Measurements from ENCODE around the gene OTOP1.
A peak's percentile ranks its signal among the peaks of the same experiment; 100 is the strongest.
"Not testable (repeated sequence)": the region's sequence is repeated elsewhere in the genome, so short reads cannot be mapped to it uniquely, and the experiment has no call there.

OTOP1 gene

DNA sequence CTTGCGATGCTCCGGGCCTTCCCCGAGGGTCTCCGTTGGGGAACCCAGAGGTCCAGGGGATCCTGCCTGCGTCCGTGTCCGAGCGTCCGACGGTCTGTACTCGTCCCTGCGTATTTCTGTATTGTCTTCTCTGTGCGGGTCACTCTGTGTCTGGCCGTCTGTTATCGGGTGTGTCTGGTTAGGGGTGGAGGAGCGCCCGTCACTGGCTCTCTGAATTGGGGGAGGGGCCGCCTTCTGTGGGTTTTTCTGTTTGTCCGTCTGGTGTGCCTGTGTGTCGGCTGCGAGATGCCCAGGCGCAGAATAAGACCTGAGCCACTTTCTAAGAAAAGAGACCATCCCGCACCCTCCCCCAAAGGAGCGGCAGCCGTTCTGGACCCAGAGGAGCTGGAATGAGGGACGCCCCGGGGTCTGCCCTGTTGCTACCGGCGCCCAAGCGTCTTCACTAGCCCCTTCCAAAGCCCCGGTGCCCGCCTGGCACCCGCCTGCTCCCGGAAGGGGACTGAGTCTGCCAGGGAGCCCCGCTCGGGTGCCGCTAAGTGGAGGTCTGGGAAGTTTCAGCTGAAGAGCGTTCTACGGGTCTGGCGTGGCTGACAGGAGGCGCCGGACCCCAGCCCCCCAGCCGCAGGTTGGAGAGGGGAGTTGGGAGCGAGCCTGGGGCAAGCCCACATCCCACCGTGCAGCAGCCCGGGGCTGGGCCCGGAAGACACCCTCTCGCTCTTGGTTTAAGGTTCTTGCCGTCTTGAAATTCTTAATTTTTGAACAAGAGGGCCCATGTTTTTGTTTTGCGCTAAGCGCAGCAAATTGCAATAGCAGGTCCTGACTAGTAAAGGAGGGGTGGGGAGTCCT is 1.0 kb upstream of the OTOP1 start:
- DNase-seq: no peak

DNA sequence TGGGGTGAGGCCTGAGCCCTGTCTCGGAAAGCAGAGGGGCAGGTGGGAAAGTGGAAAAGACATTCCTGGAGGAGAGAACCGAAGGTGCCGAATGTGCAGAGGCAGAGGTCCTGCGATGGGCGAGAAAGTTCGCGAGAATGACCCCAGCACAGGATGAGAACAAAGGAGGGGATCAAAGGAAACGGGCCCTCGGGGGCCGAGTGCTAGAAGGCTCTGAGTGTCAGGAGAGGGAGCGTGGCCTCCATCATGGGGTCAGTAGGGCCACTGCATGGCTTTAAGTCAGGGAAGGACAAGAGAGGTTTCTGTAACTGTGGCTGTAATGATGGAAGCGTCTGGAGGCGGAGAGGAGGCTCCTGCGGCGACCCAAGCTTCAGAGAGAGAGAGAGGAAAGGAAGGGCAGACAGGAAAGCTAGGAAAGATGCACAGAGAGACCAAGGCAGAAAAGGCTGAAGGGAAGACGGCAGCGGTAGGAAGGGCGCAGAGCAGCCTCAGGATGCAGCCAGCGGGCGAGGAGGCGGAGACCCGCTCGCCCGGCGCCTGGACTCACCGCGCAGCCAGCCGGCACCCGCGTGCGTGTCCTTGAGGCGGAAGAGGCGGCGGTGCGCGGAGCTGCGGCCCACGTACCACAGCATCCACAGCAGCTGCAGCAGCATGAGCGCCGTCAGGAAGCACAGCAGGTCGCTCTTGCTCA is 669 bp downstream of the OTOP1 start:
- DNase-seq: no peak

DNA sequence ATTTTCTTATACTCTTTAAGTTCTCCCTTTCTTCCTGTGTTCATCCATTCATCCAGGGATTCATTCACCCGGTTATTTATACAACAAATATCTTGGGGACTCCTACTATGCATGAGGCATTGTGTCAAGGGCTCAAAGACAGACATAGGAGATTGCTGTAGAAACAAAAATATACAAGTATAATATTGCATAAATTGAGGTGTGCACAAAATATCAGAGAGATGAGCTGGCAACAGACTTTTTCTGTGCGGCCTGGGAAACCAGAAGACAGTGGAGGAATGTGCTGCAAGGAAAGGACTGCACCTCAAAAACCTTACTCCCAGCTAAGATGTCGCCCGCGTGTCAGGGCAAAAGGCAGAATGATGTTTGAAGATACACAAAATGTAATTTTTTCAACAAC is 9.6 kb downstream of the OTOP1 start:
- no peak for DNase-seq

DNA sequence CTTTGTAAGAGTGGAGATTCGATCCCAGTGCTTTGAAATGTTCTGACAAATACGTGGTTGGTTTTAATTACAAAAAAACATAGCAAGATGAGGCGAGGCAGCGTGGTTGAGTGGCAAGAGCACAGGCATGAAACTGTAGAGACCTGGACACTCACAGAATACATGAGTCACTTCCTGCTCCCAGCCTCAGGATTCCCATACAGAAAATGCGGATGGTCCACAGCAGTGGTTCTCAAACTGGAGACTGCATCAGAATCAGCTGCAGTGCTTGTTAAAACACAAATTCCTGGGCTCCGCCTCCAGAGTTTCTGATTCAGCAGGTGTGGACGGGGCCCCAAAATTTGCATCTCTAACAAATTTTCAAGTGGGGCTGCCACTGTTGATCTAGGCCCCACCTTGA is 10.1 kb downstream of the OTOP1 start:
- DNase-seq: no peak

DNA sequence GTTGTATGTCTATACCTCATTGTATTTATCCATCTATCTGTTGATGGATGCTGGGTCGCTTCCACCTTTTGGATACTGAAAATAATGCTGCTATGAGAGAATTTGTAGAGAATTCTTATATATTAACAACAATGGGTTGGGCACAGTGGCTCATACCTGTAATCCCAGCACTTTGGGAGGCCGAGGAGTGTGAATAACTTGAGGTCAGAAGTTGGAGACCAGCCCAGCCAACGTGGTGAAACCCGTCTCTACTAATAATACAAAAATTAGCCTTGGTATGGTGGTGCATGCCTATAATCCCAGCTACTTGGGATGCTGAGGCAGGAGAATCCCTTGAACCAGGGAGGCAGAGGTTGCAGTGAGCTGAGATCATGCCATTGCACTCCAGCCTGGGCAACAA is 13.1 kb downstream of the OTOP1 start:
- DNase-seq: not testable (repeated sequence)

DNA sequence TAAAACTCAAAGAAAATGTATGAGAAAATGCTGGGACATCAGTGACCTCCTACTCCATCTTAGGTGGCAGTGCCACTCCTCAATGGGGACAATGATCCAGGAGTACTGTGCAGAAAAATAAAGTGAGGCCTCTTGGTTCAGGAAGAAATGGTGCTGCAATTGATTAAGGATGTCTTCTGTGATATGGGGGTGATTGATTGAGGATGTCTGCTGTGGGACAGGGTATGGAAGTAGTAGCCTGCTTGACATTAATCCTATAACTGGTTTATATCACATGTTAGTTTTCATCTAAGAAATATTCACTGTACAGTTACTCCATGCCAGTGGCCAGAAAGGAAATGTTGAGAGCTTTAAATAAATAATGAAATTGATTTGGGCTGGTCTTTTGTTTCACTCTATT is 20.5 kb downstream of the OTOP1 start:
- no peak for DNase-seq

DNA sequence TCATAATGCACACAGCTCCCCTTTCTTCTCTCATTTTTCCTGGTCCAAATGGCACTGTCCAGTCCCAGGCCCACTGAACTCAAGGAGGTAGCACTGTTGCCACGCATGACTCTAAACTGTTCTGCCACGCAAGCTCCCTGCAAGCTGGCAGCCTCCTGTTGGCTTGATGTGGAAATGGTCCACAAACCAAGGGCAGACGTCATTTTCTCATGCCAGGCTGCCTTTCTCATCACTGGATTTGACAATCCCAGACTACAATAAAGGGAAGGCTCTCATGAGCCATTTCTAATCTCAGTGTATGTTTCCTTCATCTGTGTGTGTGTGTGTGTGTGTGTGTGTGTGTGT is 22.4 kb downstream of the OTOP1 start:
- DNase-seq: no peak

DNA sequence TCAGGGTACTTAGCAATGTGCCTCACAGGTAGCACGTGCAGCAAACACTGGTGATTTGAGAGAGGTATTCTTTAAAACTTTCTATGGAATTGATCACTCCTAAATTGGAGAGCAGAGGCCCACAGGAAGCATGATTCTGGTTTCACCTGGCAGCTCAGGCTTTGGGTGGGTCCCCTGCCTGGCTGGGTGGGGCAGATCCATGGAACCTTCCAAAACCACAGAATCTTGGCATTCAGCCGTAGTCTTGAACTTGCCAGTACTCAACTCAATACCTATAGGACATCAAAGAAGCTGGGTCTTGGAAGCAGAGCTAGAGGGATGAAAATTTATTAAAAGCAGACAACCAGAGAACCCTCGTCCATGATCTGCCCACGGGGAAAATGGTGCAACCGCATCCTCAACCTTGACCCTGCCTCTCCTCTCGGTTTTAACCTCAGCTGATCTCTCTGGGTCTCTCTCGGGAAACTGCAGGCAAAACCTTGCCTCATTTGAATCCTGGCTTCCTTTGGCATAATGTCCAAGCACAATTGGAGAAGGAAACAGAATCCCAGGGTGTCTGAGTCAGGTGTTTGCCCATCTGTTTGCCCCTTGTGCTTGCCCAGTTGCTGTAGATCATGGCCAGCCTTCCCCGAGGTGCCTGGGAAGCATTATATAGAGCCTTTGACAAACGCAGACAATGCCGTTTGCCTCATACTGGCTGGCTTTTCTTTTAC is 22.9 kb downstream of the OTOP1 start:
- DNase-seq: no peak

DNA sequence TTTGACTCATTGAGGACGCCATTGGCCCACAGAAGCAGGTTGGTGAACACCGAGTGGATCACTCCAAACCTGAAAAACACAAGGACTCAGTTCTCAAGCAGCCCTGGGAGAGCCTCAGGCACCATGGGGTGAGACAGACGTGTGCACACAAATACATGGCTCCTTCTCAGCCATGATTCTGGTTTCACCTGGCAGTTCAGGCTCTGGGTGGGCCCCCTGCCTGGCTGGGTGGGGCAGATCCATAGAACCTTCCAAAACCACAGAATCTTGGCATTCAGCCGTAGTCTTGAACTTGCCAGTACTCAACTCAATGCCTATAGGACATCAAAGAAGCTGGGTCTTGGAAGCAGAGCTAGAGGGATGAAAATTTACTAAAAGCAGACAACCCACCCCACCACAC is 24.2 kb downstream of the OTOP1 start:
- no peak for DNase-seq

DNA sequence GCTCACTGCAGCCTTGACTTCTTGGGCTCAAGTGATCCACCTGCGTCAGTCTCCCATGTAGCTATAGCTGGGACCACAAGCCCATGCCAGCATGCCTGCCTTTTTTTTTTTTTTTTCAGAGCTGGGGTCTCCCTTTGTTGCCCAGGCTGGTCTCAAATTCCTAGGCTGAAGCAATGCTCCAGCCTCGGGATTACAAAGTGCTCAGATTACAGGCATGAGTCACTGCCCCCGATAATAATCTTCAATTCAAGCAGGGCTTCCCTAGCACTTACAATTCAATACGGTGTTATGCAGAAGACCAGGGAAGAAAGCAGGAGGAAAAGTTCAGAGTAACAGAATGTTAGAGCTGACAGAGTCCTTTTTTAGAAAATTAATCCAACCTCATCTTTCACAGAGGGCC is 26.1 kb downstream of the OTOP1 start:
- no peak for DNase-seq

DNA sequence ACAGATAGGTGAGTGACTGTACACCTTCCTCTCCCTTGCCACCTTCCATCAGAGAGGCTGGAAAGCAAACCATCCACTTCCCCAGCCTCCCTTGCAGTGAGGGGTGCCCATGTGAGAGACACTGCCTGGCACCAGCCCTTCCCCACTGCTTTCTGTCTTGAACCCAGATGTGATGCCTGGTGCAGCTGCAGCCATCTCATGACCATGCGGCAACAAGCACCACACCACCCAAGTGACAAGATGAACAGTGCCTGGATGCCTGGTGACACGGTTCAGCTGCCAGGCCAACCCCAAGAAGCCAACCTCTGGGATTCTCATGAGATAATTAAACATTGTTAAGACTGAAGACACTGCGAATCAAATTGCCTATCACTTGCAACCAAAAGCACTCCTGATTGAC is 31.4 kb downstream of the OTOP1 start:
- no peak for DNase-seq

DNA sequence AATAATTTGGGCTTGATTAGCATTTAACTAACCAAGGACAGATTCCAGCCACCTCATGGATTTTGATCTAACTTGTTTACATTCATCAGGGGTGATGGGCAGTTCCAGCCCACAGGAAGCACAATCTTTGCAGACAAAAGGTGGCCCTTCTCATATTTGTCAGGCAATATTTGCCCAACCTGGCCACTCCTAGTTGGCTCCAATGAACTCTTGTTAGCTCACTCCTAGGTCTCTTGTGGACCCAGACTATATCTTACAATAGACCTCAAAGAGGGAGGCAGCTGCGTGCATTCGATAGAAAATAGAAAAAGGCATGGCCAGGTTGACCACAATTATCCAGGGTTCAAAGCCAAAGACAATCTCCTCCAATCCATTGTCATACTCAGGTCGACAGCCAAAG is 38.2 kb downstream of the OTOP1 start:
- not testable (repeated sequence) for DNase-seq

DNA sequence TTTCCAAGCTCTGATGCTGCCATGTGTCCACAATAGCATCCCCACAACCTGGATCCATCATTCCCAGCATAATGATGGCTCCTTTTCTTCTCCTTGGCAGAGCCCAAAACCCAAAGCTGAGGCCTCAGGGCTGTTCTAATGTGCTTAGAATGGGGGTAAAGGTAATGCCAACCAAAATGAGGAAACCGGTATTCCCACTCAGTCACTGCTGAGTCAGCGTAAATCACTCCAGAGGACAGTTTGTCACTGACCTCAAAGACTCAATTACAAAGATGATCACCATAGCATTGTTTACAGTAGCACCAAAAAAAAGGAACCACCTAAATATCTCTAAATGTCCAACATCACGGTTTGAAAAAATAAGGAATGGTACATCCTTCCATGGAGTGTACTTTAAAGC is 41.2 kb downstream of the OTOP1 start:
- no peak for DNase-seq

DNA sequence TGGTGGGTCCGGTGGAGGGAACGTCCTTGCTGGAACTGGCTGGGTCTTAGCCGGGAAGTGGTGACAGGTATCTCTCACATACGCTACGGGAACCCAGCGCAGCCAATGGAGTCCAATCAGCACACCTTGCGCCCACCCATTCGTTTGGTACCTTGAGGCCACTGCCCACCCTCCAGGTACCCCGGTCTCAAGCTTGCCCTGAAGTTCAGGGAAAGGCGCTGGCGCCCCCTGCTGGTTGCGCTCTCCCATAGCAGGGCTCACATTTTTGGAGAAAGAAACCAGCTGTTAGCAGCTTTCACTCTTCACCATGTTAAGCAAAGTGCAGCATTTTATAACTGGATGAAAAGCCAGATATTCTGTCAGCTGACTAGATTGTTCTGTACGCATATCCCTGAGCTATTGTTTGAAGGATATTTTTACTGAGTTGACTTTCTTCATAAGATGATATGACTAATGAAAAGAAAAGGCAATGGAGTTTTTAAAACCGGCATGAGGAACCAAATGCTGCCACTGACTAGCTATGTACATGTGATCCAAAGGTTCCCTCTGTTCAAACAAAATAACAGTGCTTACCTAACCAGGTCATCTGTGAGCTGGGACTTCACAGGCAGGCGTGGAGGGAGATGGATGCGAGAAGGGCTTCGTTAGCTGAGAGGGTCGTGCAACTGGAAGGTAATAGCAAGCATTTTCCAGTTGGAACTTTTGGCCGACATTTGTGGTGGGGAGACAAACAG is 43.7 kb downstream of the OTOP1 start:
- DNase-seq: peak; percentile 16

DNA sequence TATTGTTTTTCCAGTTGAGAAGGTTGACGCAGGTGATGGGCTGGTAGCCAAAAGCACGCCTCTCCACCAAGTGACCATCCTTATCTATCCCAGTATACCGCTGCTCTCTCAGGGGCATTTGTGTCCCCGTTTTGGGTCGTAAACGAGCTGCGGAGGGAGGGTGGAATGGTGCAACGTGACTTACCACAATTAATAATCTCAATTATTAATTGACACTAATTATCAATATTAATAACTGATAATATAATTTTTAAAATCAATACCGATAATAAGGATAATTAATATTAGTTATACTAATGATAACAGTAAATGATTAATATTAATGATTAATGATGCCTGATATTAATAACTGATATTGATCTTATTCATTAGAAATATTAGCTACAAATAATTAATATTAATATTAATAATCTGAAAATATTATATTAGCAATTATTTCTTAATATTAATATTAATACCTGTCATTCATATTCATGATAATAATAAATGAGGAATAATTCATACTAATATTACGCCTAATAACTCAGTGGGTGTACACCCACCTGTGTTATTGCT is 56.1 kb downstream of the OTOP1 start:
- DNase-seq: no peak

DNA sequence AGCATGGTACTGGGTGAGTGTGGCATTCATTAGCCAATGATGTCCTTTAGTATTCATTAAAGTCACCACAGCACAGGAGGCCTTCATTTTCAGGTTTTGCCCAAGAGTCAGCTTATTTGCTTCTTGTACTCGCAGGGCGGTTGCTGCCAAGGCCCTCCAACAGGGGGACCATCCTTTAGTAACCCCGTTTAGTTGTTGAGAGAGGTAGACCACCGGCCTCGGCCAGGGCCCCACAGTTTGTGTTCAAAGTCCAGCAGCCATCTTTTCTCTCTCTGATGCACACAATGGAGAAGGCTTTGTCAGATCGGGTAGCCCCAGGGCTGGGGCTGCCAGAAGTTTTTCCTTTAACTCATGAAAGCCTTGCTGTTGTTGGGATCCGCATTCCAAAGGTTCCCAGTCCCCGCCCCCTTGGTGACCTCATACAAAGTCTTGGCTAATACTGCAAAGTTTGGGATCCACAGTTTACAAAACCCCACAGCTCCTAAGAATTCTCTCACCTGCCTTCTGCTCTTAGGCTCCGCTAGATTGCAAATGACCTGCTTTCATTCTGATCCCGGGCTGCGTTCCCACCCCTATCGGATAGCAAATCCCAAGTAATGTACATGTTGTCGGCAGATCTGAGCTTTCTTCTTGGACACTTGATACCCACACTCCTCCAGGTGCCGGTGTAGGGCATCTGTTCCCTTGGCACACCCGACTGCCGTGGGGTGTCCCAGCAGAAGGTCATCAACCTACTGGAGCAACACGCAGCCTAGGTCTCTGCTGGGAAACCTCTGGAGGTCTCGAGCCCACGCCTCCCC is 58.5 kb downstream of the OTOP1 start:
- DNase-seq: not testable (repeated sequence)

DNA sequence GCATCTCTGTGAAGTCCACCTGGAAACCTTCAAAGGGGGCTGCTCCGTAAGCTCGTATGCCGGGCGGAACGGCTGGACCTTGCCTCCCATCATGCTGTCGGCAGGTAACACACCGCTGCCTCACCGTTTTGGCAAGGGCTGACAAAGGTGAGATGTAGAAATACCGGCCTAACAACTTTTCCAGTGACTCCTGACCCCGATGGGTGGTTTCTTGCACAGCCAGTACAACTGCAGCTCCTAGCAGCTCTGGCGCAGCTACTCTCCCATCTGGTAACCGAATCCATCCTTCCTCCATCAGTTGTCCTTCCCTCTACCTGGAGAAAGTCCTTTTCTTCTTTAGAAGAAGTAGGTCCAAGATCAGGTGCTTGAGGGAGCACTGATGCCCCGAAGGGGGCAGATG is 59.7 kb downstream of the OTOP1 start:
- not testable (repeated sequence) for DNase-seq

DNA sequence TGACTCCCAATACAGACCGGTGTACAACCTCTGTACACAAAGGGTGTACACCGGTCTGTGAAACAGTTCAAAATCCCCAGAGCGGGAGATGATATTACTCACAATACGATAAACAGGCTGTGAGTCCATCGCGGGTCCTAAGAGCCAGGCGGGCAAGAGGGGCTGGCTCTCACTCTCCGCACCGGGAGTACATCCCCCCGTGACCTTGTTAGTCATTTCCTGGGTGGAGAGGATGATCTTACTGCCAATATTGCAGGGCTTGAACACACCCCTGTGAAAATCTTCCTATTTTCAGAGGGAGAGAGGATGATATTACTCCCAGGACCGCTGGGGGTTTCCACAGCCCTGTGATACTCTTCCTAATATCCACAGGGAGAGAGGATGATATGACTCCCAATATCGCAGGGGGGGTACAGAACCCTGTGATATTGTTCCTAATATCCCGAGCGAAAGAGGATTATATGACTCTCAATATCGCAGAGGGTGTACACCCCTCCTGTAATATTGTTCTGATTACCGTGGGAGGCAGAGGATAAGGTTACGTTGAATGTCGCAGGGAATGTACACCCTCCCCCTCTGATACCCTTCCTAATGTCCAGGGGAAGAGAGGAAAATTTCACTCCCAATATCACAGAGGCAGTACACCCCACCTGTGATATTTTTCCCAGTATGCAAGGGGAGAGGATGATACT is 60.9 kb downstream of the OTOP1 start:
- not testable (repeated sequence) for DNase-seq

DNA sequence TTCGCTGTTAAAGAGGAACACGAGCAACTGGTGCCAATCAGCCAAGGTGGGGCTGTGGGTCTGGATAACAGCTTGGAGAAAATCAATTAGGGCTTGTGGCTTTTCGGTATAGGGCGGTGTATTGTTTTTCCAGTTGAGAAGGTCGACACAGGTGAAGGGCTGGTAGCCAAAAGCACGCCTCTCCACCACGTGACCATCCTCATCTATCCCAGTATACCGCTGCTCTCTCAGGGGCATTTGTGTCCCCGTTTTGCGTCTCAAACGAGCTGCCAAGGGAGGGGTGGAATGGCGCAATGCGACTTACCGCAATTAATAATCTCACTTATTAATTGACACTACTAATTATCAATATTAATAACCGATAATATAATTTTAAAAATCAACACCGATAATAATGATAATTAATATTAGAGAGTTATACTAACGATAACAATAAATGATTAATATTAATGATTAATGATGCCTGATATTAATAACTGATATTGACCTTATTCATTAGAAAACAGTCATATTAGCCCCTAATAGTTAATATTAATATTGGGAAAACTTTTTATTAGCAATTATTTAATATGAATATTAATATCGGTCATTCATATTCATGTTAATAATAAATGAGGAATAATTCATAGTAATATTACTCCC is 62.1 kb downstream of the OTOP1 start:
- DNase-seq: not testable (repeated sequence)

DNA sequence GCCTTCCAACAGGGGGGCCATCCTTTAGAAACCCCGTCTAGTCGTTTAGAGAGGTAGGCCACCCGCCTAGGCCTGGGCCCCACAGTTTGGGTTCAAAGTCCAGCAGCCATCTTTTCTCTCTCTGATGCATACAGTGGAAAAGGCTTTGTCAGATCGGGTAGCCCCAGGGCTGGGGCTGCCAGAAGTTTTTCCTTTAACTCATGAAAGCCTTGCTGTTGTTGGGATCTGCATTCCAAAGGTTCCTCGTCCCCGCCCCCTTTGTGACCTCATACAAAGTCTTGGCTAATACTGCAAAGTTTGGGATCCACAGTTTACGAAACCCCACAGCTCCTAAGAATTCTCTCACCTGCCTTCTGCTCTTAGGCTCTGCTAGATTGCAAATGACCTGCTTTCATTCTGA is 64.5 kb downstream of the OTOP1 start:
- DNase-seq: not testable (repeated sequence)
